GM13976 (cell line): ENCODE results near the gene SETMAR.

Source experiments
- DNase-seq: peaks from one replicate; pipeline ENCODE4 v3.0.0; 2012; ENCODE audit warnings: low spot score
- in situ Hi-C: fragments of 300-500 bp; cut with MboI; formaldehyde crosslinking; loops from one replicate; pipeline ENCODE4 v1.12.0; 2022; ENCODE audit warnings: low sequenced_read_pairs, mixed read lengths, inconsistent platforms; ENCODE audit not compliant: unreplicated experiment
- TF ChIP-seq, protein P1 (sequence below): IDR thresholded peaks from 2 replicates; pipeline ENCODE4 v1.5.1; 2012; ENCODE audit warnings: borderline replicate concordance, mild to moderate bottlenecking; ENCODE audit not compliant: insufficient read depth; ENCODE audit errors: extremely low read depth, missing control alignments, control extremely low read depth

Gene SETMAR

DNA sequence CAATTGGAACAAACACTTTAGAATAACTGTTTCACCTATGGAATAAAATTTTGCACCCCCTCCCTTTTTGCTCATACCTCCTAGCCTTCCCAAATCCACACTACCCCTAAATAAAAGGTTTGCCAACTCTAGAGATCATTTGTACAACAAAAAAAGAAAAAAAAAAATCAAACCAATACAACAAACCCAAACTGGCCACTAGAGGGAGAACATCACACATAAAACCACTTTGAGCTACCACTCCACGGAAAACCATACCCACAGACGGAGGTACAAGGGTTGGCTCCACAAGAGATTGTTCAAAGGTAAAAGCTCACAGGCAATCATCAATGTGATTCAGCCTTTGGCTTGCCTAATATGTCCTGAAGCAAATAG is 47.6 kb downstream of the SETMAR start:
- peak; percentile 70 for DNase-seq
- TF ChIP-seq, protein P1, sequence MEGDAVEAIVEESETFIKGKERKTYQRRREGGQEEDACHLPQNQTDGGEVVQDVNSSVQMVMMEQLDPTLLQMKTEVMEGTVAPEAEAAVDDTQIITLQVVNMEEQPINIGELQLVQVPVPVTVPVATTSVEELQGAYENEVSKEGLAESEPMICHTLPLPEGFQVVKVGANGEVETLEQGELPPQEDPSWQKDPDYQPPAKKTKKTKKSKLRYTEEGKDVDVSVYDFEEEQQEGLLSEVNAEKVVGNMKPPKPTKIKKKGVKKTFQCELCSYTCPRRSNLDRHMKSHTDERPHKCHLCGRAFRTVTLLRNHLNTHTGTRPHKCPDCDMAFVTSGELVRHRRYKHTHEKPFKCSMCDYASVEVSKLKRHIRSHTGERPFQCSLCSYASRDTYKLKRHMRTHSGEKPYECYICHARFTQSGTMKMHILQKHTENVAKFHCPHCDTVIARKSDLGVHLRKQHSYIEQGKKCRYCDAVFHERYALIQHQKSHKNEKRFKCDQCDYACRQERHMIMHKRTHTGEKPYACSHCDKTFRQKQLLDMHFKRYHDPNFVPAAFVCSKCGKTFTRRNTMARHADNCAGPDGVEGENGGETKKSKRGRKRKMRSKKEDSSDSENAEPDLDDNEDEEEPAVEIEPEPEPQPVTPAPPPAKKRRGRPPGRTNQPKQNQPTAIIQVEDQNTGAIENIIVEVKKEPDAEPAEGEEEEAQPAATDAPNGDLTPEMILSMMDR, result peak; percentile 63
- in situ Hi-C loops, result loop anchor here (10.0 to 25.0 kb wide), 2 partner anchors 294 to 712 kb away; no protein-coding TSS in a partner anchor

DNA sequence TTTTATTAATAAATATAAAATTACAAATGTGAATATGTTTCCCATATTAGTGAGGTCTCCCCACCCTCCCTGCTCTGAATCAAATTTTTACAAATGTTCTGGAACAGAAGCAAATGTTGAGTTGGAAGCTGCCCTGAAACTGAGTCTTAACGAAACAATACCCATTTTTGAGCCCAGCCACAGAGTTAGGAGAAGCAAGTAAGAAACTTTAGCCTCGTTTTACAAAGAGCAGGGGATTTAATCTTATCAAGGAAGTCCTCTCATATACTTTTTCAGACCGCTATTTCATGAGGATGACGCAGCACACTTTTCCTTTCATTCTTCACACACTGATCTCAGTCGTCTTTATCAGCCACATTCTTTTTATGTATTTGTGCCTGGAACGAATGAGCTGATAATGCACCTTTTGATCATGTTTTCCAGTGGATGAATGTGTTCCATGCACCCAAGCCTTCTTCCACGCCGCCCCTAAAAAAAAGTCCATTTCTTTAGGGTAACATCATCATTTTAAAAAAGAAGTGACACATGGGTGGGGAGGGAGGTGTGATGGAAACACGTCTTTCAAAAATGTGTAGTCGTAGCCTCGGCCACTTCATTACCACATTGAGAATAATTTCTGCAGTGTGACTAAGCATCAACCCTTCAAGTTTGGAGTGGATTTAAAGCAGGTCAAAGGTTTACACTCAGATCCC is 48.1 kb downstream of the SETMAR start:
- in situ Hi-C loops, result loop anchor here (10.0 to 25.0 kb wide), 2 partner anchors 293 to 711 kb away; no protein-coding TSS in a partner anchor
- peak; percentile 45 for DNase-seq
- TF ChIP-seq, protein P1, result no peak

DNA sequence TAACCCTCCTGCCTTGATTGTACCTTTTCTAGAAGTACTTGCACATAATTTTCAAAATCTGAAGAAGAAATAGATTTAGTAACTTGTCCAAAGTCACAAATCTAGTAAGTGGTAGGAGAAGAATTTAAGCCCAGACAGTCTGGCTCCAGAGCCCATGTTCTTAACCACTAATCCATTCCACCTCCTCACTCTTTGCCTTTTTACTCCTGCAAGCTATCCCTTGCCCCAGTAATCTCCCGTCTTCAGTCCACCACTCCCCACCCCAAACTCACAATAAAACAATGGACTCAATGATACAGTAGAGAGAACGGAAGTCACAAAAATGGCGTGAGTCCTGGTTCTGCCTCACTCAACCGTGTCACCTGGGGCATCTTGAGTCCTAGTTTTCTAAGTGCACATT is 48.7 kb downstream of the SETMAR start:
- TF ChIP-seq, protein P1, result no peak
- in situ Hi-C loops, result loop anchor here (10.0 to 25.0 kb wide), 2 partner anchors 293 to 710 kb away; no protein-coding TSS in a partner anchor
- no peak for DNase-seq

DNA sequence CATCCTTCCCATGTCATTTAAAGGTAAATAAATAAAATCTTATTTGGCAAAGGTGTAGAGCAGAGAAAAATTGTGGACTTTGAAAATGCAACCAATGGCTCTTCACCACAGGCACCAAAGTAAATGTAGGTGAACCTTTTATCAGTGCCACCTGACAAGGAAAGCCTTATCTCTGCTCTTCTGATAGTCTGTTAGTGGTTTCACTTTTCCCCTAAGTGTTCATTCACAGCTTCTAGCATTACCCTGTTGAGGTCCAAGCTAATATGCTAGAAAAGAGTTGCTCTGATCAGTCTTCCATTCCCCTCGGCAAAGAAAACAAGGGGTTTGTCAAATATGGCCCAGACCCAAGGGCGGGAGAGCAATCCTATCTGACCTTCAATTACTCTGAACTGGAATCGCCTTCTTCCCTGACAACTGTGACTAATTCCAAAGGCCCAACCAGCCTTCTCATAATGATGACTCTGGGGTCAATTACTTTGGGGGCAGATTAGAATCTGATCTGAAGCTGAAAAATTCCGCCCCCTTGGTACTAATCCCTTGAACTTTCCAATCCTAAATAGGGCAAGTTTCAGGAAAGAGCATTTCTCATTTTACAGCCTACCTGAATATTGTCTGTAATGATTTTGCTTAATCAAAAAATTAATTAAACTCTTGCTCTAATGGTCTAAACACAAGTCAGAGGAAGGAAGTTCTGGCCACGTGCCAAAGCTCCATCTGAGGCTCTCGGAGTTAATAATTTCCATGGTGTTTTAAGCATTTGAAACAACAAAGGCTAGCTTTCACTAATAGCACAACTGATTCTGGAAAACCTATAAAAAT is 52.4 kb downstream of the SETMAR start:
- in situ Hi-C loops, result loop anchor here (10.0 to 25.0 kb wide), 2 partner anchors 289 to 707 kb away; no protein-coding TSS in a partner anchor
- TF ChIP-seq, protein P1, result no peak
- no peak for DNase-seq

DNA sequence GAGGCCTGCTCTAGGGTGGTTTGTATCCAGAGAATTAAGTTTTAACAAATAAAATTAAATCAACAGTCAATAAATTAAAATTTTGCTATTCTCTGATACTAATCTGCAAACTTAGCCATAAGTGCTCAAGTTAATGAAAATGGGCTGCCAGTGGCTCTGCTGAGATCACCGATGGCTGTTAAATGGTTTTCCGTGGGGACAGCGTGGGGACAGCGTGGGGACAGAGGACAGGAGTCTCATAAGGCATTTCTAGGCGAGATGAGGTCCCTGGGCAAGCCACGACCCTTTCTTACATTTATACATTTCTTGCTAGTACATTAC is 53.0 kb downstream of the SETMAR start:
- no peak for DNase-seq
- TF ChIP-seq, protein P1, result no peak
- in situ Hi-C loops, result loop anchor here (10.0 to 25.0 kb wide), 2 partner anchors 289 to 706 kb away; no protein-coding TSS in a partner anchor

DNA sequence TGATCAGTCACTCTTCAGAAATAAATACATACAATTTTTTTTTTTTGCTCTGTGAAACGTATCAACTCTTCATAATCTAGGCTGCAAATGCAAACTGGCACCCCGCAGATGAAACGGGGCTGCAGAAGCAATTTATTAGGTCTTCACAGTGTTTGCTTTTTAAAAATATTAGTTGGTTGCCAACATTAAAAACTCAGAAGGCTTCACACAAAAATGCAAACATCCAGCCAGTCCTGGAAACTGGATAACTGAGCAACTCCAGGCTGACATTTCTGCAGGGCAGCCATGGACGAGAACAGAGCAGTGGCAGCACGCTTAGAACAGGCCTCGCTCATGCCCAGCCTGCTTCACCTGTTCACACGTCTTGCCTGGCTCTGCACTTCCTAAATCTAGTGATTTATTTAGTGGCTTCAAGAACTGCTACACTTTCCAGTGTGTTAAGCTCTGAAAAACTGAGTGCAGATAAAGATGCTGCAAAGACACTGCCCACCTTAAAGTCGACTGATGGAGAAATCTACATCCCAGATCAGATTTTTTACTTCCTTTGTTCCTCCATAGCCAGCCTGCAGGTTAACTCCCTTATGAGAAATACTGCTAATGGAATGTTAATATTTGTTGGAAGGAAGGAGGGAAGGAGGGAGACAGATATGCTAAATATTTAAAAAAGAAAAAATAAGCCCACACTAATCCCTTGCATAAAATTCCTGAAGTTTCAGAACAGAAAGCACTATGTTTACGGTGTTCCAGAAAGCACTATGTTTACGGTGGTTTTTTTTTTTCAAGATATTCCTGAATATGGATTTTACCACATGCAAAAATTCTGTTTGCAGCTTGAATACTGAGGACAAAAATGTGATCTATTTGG is 53.6 kb downstream of the SETMAR start:
- TF ChIP-seq, protein P1, result no peak
- no peak for DNase-seq
- in situ Hi-C loops, result loop anchor here (10.0 to 25.0 kb wide), 2 partner anchors 288 to 706 kb away; no protein-coding TSS in a partner anchor
